Trophoblast cell (in vitro differentiated cells and primary cell): Measurements from ENCODE around the gene HES7.

Source experiments
- DNase-seq, 2 donors: peaks; one replicate each; pipeline ENCODE4 v3.0.0-alpha.2; 2016
- H2AFZ ChIP-seq: 2 replicates; pipeline ENCODE4 v1.6.1; 2013; ENCODE audit warnings: low read length, moderate library complexity, mild to moderate bottlenecking; ENCODE audit not compliant: insufficient read depth, poor library complexity
- H2AK5ac ChIP-seq: 2 replicates; pipeline ENCODE4 v1.6.1; 2013; ENCODE audit warnings: mild to moderate bottlenecking, low read length
- H2BK120ac ChIP-seq: 2 replicates; pipeline ENCODE4 v1.6.1; 2013; ENCODE audit warnings: low read length, mild to moderate bottlenecking, moderate library complexity; ENCODE audit not compliant: insufficient read depth, poor library complexity
- H2BK12ac ChIP-seq: 2 replicates; pipeline ENCODE4 v1.6.1; 2013; ENCODE audit warnings: mild to moderate bottlenecking, low read length, moderate library complexity
- H2BK5ac ChIP-seq: 2 replicates; pipeline ENCODE4 v1.6.1; 2013; ENCODE audit warnings: low read length, low read depth, moderate library complexity, mild to moderate bottlenecking; ENCODE audit not compliant: poor library complexity
- H3K14ac ChIP-seq: 2 replicates; pipeline ENCODE4 v1.6.1; 2013; ENCODE audit warnings: mild to moderate bottlenecking, low read length
- H3K18ac ChIP-seq: 2 replicates; pipeline ENCODE4 v1.6.1; 2013; ENCODE audit warnings: mild to moderate bottlenecking, low read length
- H3K23ac ChIP-seq: 2 replicates; pipeline ENCODE4 v1.6.1; 2013; ENCODE audit warnings: low read length
- H3K27ac ChIP-seq: 2 replicates; pipeline ENCODE4 v1.5.1; 2013; ENCODE audit warnings: low read depth, mild to moderate bottlenecking, inconsistent platforms, low read length, moderate library complexity
- H3K27me3 ChIP-seq: 2 replicates; pipeline ENCODE4 v1.6.1; 2013; ENCODE audit warnings: inconsistent platforms, mild to moderate bottlenecking, low read length, moderate library complexity; ENCODE audit not compliant: insufficient read depth
- H3K36me3 ChIP-seq, 2 experiments: 1 replicate in 1 of 2; 2 replicates in 1 of 2; pipeline ENCODE4 v1.6.1; 2013; ENCODE audit warnings: low read length in 2 of 2, mild to moderate bottlenecking in 2 of 2, moderate library complexity in 1 of 2; ENCODE audit not compliant: insufficient read depth in 2 of 2, control insufficient read depth in 1 of 2
- H3K4ac ChIP-seq: 2 replicates; pipeline ENCODE4 v1.6.1; 2013; ENCODE audit warnings: low read depth, mild to moderate bottlenecking, low read length, moderate library complexity
- H3K4me1 ChIP-seq, 2 experiments: 1 replicate in 1 of 2; 2 replicates in 1 of 2; pipeline ENCODE4 v1.6.1; 2013; ENCODE audit warnings: low read length in 2 of 2, mild to moderate bottlenecking in 2 of 2, moderate library complexity in 1 of 2; ENCODE audit not compliant: insufficient read depth in 2 of 2, control insufficient read depth in 1 of 2
- H3K4me2 ChIP-seq: 2 replicates; pipeline ENCODE4 v1.6.1; 2013; ENCODE audit warnings: inconsistent platforms, mild to moderate bottlenecking, low read length, moderate library complexity
- H3K4me3 ChIP-seq: 2 replicates; pipeline ENCODE4 v1.5.1; 2013; ENCODE audit warnings: mild to moderate bottlenecking, low read depth, low read length, inconsistent platforms
- H3K79me1 ChIP-seq: one replicate; pipeline ENCODE4 v1.6.1; 2013; ENCODE audit warnings: low read length
- H3K79me2 ChIP-seq: 2 replicates; pipeline ENCODE4 v1.6.1; 2013; ENCODE audit warnings: low read length, mild to moderate bottlenecking; ENCODE audit not compliant: control insufficient read depth, insufficient read depth, poor library complexity
- H3K9ac ChIP-seq: 2 replicates; pipeline ENCODE4 v1.6.1; 2013; ENCODE audit warnings: mild to moderate bottlenecking, low read length
- H3K9me3 ChIP-seq: 2 replicates; pipeline ENCODE4 v1.6.1; 2013; ENCODE audit warnings: low read depth, mild to moderate bottlenecking, control low read depth, inconsistent platforms, low read length; ENCODE audit not compliant: insufficient read depth
- H4K12ac ChIP-seq: 2 replicates; pipeline ENCODE4 v1.6.1; 2013; ENCODE audit warnings: low read depth, mild to moderate bottlenecking, low read length, moderate library complexity
- H4K8ac ChIP-seq: 2 replicates; pipeline ENCODE4 v1.6.1; 2013; ENCODE audit warnings: low read depth, mild to moderate bottlenecking, low read length, moderate library complexity
- H4K91ac ChIP-seq: one replicate; pipeline ENCODE4 v1.6.1; 2013; ENCODE audit warnings: low read depth, mild to moderate bottlenecking, low read length, moderate library complexity
- WGBS: extraction: QIAGEN DNeasy Blood & Tissue Kit; methylation state at CpG from one replicate; pipeline ENCODE4 v1.1.7; 2013; ENCODE audit warnings: missing lambda C conversion rate; ENCODE audit not compliant: insufficient read length, insufficient coverage; ENCODE audit errors: extremely low coverage; 5-methylcytosine and 5-hydroxymethylcytosine counted together

The HES7 gene

DNA sequence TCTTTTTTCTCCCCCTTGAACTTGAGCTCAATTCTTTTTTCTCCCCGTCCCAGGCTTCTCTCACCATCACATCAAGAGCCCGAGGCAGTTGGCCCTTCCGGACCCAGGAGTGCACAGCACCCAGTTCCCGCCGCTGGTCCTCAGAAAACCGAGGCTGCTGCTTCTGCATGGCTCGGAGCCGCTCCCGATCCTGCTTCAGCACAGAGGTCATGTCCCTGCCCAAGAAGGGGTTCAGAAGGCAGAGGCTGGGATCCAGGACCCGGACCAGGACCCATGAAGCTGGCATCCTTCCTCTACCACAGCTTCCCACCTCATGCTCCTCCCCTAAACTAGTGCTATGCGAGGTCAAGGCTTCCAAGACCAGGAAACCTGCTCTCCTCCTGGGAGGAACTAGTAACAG is 17.8 kb upstream of the HES7 start:
- H3K79me2 ChIP-seq: no peaks in the 10 kb centered on the region
- no peak overlapping the region for H4K8ac ChIP-seq
- no peaks in the 10 kb centered on the region for H3K9me3 ChIP-seq
- WGBS: no CpG with 5 or more reads among the region's 11 CpGs
- H3K4me1 ChIP-seq: peaks cover 0 to 5% of the 10 kb centered on the region in 2 experiments
- H2BK5ac ChIP-seq: no peak overlapping the region
- H2AK5ac ChIP-seq: no peak overlapping the region
- H3K18ac ChIP-seq: no peak overlapping the region
- H3K27ac ChIP-seq: no peak overlapping the region
- no peak overlapping the region for H2BK12ac ChIP-seq
- no peak overlapping the region for H4K91ac ChIP-seq
- peaks cover 41 to 46% of the 10 kb centered on the region in 2 experiments for H3K36me3 ChIP-seq
- no peak overlapping the region for H3K4me2 ChIP-seq
- no peak overlapping the region for H2AFZ ChIP-seq
- H2BK120ac ChIP-seq: no peak overlapping the region
- no peaks in the 10 kb centered on the region for H3K79me1 ChIP-seq
- no peak for DNase-seq
- no peaks in the 10 kb centered on the region for H3K27me3 ChIP-seq
- no peak overlapping the region for H3K23ac ChIP-seq
- no peak overlapping the region for H3K9ac ChIP-seq
- no peak overlapping the region for H4K12ac ChIP-seq
- no peak overlapping the region for H3K4me3 ChIP-seq
- no peak overlapping the region for H3K4ac ChIP-seq
- H3K14ac ChIP-seq: no peak overlapping the region

DNA sequence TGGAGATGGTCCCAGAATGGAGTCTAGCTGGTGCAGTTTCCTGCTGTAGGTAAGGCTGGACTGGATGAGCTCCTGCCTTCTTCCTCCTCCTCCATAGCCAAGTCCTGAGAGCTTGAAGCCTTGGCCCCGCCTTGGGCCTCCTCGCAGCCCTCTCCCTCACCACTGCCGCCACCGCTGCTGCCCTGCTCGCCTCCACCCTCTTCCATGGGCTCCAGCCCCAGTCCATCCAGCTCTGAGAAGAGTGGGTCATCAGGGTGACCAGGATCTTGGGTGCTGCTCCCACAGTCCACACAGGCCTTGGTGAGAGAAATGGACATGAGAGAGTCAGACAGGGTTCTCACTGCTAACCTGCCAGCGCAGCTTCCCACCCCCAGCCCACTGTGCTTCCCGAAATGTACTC is 17.1 kb upstream of the HES7 start:
- no CpG with 5 or more reads among the region's 7 CpGs for WGBS
- Histone ChIP-seq H3K14ac (no peak overlapping the region), H3K4me2 (no peak overlapping the region), H2BK12ac (no peak overlapping the region), H3K9ac (no peak overlapping the region), H3K4me3 (no peak overlapping the region), H2AFZ (no peak overlapping the region), H4K8ac (no peak overlapping the region), H3K27me3 (no peaks in the 10 kb centered on the region), H3K79me1 (no peaks in the 10 kb centered on the region), H3K4me1 (peaks cover 0 to 5% of the 10 kb centered on the region in 2 experiments), H3K4ac (no peak overlapping the region), H3K36me3 (peaks cover 34 to 39% of the 10 kb centered on the region in 2 experiments), H3K79me2 (no peaks in the 10 kb centered on the region), H4K12ac (no peak overlapping the region), H3K9me3 (no peaks in the 10 kb centered on the region), H2BK120ac (no peak overlapping the region), H2BK5ac (no peak overlapping the region), H3K23ac (no peak overlapping the region), H3K27ac (no peak overlapping the region), H3K18ac (no peak overlapping the region), H4K91ac (no peak overlapping the region), H2AK5ac (no peak overlapping the region)
- DNase-seq: no peak

DNA sequence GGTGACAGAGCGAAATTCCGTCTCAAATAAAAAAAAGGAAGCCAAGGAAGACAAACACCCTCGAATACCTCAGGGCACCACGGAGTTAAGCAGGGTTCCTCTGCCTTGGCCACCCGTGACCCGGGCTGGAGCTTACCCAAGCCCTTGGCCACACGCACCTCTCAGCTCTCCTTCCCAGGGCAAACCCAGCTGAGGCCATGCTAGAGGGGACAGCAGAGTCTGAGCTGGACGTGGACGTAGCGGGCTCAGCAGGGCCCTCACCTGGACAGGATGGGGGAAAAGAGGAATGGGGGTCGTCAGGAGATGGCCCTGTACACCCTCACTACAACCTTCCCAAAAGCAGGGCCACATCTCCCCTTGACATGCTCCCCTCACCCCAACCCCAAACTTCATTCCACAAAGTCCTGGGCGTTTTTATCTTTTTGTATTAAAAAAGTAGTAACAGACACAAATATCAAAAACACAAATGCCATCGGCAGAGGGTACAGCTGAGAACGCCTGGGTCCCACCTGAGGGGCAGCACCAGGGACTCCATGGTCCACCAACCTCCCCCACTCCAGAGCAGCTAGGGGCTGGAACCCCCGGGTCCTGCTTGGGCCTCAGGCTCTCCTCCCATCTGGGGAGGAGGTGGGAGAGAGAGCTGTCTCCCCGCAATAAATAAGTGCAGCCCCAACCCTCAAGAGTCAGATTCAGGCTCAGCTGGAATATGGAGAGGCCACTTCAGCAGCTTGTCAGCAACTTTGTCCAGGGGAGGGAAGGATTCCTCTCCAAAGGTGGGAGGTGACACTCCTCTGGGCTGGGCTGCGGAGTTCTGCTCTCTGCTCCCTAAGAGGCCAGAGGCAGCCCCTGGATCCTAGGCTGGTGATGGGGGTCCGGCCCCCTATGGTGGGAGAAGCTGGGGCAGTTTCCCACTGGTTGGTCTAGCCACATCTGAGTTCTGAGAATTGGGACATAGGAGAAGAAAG is 16.4 kb upstream of the HES7 start:
- H2AK5ac ChIP-seq: no peak overlapping the region
- H3K27ac ChIP-seq: no peak overlapping the region
- H3K14ac ChIP-seq: no peak overlapping the region
- H4K12ac ChIP-seq: no peak overlapping the region
- no peak overlapping the region for H3K4me2 ChIP-seq
- WGBS: no CpG with 5 or more reads among the region's 18 CpGs
- DNase-seq: no peak
- no peaks in the 10 kb centered on the region for H3K27me3 ChIP-seq
- H3K4ac ChIP-seq: no peak overlapping the region
- H3K4me3 ChIP-seq: peak overlapping the region; percentile 16
- H2AFZ ChIP-seq: no peak overlapping the region
- no peaks in the 10 kb centered on the region for H3K9me3 ChIP-seq
- H2BK12ac ChIP-seq: no peak overlapping the region
- no peaks in the 10 kb centered on the region for H3K79me2 ChIP-seq
- no peak overlapping the region for H2BK120ac ChIP-seq
- H2BK5ac ChIP-seq: no peak overlapping the region
- peaks cover 32 to 34% of the 10 kb centered on the region in 2 experiments for H3K36me3 ChIP-seq
- H3K18ac ChIP-seq: no peak overlapping the region
- H3K23ac ChIP-seq: no peak overlapping the region
- H4K91ac ChIP-seq: no peak overlapping the region
- no peak overlapping the region for H3K9ac ChIP-seq
- H3K4me1 ChIP-seq: peaks cover 0 to 5% of the 10 kb centered on the region in 2 experiments
- no peak overlapping the region for H4K8ac ChIP-seq
- no peaks in the 10 kb centered on the region for H3K79me1 ChIP-seq

DNA sequence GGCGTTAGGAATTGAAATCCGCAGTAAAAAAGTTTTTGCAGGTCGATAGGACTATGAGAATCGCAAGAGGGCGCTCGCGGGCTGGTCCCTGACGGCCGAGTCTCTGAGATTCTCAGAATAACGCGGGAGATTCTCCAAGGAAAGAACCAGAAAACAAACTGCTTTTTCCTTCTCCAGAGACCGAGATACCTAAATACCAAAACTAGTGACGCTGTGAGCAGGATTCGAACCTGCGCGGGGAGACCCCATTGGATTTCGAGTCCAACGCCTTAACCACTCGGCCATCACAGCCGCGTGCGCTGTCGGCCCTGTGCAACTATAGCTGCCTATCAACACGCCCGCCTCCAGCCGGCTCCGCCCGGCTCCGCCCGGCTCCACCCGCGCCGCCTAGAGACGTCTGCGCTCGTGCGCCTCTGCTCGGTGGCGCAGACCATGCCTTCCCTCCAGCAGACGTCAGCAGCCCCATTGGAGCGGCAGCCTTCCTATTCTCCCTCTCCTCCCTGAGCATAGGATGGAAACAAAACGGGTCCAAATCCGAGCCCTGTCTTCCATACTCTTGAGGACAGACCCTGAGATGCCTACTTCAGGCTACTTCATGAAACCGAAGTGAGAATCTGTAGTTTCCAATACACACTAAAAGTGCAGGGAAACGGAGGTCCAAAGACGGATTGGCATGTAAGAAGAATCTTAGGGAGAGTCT is 14.9 kb upstream of the HES7 start:
- H2BK5ac ChIP-seq: no peak overlapping the region
- H3K14ac ChIP-seq: no peak overlapping the region
- peak overlapping the region; percentile 90 for H3K4me2 ChIP-seq
- peak; percentile 99 to 100 for DNase-seq
- H3K36me3 ChIP-seq: peaks cover 22 to 23% of the 10 kb centered on the region in 2 experiments
- no peaks in the 10 kb centered on the region for H3K79me2 ChIP-seq
- no peak overlapping the region for H4K91ac ChIP-seq
- no peak overlapping the region for H3K4ac ChIP-seq
- H3K27me3 ChIP-seq: no peaks in the 10 kb centered on the region
- peak overlapping the region; percentile 59 for H3K9ac ChIP-seq
- no peak overlapping the region for H2AK5ac ChIP-seq
- H2BK12ac ChIP-seq: no peak overlapping the region
- no peak overlapping the region for H3K23ac ChIP-seq
- peak overlapping the region; percentile 73 for H3K4me3 ChIP-seq
- no peak overlapping the region for H3K18ac ChIP-seq
- WGBS: no CpG with 5 or more reads among the region's 46 CpGs
- no peaks in the 10 kb centered on the region for H3K79me1 ChIP-seq
- no peak overlapping the region for H2AFZ ChIP-seq
- no peak overlapping the region for H2BK120ac ChIP-seq
- H3K27ac ChIP-seq: peak overlapping the region; percentile 38
- H4K12ac ChIP-seq: no peak overlapping the region
- peaks cover under 1 to 5% of the 10 kb centered on the region in 2 experiments for H3K4me1 ChIP-seq
- H4K8ac ChIP-seq: no peak overlapping the region
- H3K9me3 ChIP-seq: no peaks in the 10 kb centered on the region
